ENCODE data around the gene ZSWIM8.
"Not testable (repeated sequence)": the region's sequence is repeated elsewhere in the genome, so short reads cannot be mapped to it uniquely, and the experiment has no call there.

The ZSWIM8 gene, protein sequence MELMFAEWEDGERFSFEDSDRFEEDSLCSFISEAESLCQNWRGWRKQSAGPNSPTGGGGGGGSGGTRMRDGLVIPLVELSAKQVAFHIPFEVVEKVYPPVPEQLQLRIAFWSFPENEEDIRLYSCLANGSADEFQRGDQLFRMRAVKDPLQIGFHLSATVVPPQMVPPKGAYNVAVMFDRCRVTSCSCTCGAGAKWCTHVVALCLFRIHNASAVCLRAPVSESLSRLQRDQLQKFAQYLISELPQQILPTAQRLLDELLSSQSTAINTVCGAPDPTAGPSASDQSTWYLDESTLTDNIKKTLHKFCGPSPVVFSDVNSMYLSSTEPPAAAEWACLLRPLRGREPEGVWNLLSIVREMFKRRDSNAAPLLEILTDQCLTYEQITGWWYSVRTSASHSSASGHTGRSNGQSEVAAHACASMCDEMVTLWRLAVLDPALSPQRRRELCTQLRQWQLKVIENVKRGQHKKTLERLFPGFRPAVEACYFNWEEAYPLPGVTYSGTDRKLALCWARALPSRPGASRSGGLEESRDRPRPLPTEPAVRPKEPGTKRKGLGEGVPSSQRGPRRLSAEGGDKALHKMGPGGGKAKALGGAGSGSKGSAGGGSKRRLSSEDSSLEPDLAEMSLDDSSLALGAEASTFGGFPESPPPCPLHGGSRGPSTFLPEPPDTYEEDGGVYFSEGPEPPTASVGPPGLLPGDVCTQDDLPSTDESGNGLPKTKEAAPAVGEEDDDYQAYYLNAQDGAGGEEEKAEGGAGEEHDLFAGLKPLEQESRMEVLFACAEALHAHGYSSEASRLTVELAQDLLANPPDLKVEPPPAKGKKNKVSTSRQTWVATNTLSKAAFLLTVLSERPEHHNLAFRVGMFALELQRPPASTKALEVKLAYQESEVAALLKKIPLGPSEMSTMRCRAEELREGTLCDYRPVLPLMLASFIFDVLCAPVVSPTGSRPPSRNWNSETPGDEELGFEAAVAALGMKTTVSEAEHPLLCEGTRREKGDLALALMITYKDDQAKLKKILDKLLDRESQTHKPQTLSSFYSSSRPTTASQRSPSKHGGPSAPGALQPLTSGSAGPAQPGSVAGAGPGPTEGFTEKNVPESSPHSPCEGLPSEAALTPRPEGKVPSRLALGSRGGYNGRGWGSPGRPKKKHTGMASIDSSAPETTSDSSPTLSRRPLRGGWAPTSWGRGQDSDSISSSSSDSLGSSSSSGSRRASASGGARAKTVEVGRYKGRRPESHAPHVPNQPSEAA (N-terminal part only)

DNA sequence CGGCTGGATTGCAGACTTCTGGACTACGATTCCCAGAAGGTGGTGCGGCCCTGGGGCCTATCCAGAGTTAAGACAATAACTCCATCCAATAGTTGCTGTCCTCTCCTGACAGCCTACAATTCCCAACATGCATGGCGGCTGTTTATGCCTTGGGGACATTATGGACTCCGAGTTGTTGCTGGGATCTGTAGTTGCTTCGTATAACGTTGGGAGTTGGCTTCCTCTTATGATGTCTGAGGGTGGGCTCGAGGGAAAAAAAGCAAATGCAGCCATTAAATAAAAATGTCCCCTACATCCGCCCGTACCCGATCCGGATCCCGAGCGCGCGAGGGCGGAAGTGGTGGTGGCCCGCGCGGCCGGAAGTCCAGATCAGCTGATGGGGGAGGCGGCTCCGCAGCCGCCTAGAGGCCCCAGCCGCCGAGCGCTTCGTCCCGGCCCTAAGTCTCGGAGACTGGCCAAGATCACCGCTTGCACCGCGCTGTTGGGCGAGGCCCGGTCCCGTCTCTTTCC is at the start of gene ZSWIM8:
Gene ZSWIM8 (plus strand): TSS at position 396 of the 510 bp plus-strand sequence. CDS start 273 bp downstream, outside the sequence.
- peak; percentile 69 to 80 (median 72) for DNase-seq (ENCODE audit: low read depth in 2 of 3, low spot score in 1 of 3)

DNA sequence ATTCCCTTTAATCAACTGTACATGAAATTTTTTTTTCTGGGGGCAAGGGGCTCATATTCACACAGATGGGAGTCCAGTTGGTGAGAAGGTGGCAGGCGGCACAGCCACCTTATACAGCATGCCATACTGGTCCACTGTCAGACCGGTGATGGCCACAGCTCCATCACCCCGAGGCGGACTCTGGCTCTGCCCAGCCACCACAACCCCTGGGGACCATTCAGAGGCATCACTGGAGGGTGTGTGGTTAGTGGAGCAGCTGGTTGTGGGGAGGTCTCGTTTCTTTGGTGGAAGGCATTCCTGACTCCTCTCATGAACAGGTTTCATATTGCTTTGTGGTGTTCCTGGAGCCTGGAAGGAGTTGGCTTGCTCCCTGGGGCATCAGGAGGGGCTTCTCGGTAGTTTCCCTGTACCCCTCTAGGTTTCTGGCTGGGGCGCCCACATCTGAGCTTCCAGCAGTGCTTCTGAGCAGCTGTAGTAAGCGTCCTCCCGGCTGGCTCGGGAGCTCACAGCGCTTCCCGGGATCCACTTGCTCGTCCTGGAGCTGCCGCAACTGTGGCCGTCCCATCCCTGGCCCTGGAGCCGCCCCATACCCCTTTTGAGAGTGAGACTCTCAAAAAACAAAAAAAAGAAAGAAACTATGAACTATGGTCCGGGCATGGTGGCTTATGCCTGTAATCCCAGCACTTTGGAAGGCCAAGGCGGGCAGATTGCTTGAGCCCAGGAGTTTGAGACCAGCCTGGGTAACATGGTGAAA is 44.7 kb upstream of the ZSWIM8 start:
- DNase-seq (ENCODE audit: low read depth in 2 of 3, low spot score in 1 of 3): not testable (repeated sequence)

DNA sequence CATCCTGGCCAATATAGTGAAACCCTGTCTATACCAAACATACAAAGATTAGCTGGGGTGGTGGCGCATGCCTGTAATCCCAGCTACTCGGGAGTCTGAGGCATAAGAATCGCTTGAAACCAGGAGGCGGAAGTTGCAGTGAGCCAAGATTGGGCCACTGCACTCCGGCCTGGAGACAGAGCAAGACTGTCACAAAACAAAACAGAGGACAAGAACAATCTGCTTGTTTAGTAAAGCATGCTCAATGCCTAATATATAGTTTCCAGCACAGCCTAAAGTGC is 43.0 kb upstream of the ZSWIM8 start:
- no peak for DNase-seq (ENCODE audit: low read depth in 2 of 3, low spot score in 1 of 3)

DNA sequence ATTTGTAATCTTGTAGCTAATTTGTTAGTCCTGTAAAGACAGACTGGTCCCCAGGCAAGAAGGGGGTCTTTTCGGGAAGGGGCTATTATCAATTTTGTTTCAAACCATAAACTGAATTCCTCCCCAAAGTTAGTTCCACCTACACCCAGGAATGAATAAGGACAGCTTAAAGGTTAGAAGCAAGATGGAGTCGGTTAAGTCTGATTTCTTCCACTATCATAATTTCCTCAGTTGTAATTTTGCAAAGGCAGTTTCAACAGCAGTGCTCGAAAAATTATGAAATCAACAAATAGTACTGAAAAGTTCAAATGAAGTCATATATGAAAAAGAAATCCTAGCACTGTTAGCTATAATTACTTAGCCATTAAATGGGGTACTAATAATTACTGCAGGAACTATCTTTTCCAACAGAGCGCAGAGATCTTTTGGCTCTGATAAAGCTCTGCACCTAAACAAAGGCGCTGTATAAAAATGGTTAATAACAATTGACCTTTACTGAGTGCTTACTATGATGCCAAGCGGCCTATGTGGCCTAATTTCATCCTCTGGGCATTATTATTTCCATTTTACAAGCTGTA is 42.0 kb upstream of the ZSWIM8 start:
- DNase-seq (ENCODE audit: low read depth in 2 of 3, low spot score in 1 of 3): no peak

DNA sequence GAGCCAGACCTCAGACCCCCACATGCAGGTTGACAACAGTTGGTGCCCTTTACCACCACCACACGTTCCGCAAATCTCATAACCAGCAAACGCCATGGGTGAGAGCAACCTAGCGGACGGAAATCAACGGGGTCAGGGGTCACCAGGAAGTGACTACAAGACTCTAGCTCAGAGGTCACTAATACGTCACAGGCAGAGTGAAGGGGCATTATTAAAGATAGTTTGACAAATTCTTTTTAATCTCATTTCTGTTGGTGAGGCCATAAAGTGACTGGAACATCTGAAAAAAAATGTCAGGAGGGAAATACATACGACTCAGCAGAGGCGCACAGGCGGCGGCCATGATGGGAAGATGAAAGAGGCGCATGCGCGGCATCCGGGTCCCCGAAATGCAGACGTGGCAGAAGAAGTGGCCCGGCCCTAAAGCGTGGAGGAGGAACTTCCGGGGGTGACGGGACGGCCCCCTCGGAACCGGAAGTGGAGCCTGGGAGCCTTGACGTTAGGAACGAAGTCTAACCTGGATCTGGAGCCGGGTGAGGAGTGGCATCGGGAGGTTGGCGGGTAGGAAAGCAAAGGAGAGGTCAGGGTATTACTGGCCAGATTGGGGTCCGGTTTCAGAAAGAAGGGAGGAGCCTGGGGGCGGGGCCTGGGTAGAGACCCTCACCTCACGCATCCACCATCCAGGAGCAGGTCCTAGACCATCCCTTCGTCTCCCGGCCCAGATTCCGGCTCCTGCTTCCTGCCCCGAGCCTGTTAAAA is 41.3 kb upstream of the ZSWIM8 start, which contains the start of gene SEC24C:
Gene SEC24C (plus strand): TSS at position 468 of the 759 bp plus-strand sequence. CDS start 2,461 bp downstream, outside the sequence.
- DNase-seq (ENCODE audit: low read depth in 2 of 3, low spot score in 1 of 3): peak; percentile 92 to 95 (median 92)

DNA sequence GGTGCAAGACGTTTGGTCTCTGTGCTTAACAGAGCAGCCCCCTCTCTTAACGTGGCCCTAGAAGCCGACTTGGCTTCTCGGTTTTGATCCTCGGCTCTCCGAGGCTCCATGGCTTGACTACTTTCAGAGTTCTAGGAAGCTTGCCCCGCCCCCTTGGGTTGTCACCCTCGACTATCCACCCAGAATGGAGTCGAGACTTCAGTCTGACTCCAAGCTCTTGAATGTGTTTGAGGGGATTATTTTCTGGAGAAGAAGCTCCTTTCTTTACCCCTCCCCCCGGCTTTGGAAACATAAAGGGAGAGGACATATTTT is 40.8 kb upstream of the ZSWIM8 start:
- peak; percentile 46 to 54 (median 48) for DNase-seq (ENCODE audit: low read depth in 2 of 3, low spot score in 1 of 3)

DNA sequence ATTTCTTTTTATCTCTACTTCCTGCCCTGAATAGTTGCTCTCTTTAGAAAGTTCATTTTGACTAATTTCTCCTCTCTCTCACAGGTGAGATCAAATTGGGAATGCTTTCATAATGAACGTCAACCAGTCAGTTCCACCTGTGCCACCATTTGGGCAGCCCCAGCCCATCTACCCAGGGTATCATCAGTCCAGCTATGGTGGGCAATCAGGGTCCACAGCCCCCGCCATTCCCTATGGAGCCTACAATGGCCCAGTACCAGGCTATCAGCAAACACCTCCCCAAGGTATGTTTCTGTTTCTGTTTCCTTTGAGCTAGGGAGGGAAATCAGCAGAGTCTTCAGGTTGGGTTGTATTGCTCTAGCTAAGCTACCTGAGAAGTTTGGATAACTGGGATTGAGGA is 38.7 kb upstream of the ZSWIM8 start:
- DNase-seq (ENCODE audit: low read depth in 2 of 3, low spot score in 1 of 3): no peak

DNA sequence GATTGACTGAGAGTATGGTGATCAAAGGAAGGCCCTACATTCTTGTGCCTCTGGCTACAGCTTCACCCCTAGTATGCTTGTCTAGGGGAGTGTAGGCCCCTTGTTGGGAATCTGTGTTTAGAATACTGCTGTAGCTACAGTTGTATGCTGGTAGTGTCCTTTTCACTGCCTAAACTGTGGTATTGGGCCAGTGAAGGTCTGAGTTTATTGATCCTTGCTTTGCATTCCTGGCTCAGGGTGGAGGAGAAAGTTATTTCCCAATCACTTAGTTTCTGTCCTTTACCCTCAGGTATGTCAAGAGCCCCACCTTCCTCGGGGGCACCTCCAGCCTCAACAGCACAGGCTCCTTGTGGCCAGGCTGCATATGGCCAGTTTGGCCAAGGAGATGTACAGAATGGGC is 34.6 kb upstream of the ZSWIM8 start:
- no peak for DNase-seq (ENCODE audit: low read depth in 2 of 3, low spot score in 1 of 3)

DNA sequence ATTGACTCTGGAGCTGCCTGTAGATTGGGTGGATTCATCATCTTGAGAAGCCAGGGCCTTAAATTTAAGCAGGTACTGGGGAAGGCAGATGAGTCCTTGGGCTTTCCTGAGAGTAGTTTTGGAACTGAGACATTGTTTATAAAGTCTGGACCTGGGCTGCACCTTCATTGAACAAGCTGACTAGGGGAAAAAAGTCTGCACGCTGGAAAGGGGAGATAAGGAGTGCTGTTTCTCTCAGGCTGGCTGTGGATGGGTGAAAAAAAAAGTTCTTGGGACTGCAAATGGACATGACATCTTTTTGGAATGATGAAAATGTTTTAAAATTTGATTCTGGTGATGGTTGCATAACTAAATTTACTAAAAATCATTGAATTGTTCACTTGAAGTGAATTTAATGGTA is 29.2 kb upstream of the ZSWIM8 start:
- no peak for DNase-seq (ENCODE audit: low read depth in 2 of 3, low spot score in 1 of 3)

DNA sequence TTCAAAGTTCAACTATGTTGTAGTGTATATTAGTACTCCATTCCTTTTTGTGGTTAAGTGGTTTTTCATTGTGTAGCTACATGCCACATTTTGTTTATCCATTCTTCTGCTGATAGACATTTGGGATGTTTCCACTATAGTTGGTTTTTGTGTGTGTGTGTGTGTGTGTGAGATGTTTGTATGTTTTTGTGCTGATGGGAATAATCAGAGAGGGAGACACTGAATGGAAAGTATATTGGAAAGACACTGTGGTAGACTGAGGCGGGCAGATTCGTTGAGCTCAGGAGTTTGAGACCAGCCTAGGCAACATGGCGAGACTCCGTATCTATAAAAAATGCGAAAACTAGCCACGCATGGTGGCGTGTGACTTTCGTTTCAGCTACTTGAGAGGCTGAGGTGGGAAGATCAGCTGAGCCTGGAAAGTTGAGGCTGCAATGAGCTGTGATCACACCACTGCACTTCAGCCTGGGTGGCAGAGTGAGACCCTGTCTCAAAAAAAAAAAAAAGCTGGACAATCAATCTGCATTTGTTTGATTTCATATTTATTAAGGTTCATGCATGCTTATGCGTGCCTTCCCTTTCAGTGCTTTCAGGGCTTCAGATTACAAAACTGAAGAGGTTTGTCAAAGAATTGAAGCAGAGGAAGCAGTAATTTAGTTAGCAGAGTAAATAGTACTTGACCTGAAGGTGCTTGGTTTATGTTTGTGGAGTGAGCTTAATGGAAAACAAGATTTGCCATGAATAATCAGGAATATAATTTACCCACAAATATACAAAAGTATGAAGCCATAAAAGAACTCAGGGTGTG is 26.5 kb upstream of the ZSWIM8 start:
- DNase-seq (ENCODE audit: low read depth in 2 of 3, low spot score in 1 of 3): no peak

DNA sequence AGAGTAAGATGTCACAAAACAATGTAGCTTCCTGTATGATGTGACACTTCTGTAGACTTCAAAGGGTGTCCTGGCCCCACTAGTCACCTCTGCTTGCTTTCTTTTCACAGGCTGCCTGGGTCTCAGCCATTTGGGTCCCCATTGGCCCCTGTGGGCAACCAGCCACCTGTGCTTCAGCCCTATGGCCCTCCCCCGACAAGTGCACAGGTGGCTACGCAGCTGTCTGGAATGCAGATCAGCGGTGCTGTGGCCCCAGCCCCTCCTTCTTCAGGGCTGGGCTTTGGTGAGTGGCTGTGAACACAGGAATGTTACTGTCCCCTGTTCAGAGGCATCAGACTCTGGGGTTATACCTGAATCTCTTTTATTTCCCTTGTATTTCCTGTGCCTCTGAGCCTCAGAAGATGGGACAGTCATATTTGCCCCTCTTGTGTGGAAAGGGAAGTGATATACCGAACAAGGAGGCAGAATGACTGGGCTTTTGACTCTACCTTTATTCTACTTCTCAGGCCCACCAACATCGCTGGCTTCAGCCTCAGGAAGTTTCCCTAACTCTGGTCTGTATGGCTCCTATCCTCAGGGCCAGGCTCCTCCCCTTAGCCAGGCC is 25.8 kb upstream of the ZSWIM8 start:
- DNase-seq (ENCODE audit: low read depth in 2 of 3, low spot score in 1 of 3): no peak

DNA sequence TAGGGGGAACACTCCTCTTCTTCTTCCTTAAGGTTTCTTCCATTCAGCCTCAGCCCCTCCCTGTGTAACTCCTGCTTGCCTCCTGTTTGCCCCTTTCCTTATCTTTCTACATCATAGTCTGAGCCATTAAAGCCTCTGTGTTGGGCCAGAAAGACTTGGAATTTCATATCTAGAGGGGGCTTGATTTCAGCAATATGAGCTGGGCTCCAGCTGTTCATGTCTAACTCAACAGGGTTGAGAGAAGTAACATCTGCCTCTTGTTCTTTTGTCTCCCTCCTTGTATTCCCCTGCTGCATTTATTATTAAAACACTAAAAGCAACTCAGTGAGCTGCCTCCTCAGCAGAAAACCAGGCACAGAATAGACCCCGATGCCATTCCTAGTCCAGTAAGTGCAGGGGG is 23.6 kb upstream of the ZSWIM8 start:
- no peak for DNase-seq (ENCODE audit: low read depth in 2 of 3, low spot score in 1 of 3)

DNA sequence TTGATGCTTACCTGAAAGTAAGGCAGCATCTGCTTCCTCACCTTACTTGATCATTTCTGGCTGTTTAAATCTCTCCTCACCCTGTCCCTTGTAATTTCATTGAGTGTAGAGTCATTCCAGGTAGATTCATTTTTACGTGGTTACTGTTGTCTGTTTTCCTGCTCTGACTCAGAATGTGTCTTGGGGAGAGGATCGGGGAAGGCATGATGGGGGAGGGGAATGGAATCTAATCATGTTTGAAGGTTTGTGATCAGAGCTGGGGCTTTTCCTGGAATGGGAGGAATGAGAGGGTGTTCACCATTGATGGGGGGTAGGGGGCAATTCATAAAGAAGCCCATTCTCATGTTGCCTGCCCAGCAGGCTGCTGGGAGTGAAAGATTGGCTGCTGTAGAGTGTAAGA is 22.5 kb upstream of the ZSWIM8 start:
- DNase-seq (ENCODE audit: low read depth in 2 of 3, low spot score in 1 of 3): no peak

DNA sequence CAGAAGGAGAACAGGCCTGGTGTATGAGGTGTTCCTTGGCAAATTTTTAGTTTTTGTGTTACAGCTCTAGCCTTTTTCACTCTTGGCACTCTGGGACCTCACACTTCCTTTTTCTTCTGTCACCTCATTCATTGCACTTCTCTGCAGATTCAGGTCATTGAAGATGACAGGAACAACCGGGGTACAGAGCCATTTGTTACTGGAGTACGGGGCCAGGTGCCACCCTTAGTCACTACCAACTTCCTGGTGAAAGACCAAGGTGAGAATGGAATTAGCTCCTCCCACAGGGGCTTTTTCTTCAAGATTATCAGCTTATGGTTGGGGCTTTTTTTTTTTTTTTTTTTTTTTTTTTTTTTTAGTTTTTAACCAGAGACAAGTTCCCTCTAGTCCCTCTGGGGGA is 22.1 kb upstream of the ZSWIM8 start:
- no peak for DNase-seq (ENCODE audit: low read depth in 2 of 3, low spot score in 1 of 3)

DNA sequence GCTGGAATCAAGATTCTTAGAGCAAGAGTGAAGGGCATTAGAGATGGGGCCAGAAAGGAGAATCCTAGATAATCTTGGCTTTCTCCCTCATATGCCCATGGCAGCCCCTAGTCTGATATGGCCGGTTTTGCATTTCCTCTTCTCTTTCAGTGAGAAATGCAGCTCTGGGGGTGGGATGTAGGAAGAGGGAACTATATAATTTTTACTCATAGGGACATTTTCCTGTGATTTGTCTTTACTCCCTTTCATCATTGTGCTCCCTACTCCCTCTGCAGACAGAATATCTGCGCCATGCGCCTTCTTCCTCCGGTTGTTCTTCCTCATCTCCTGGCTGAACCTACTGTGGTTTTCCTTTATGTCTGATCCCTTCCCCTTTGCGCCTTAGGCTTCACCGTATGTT is 20.3 kb upstream of the ZSWIM8 start:
- DNase-seq (ENCODE audit: low read depth in 2 of 3, low spot score in 1 of 3): no peak

DNA sequence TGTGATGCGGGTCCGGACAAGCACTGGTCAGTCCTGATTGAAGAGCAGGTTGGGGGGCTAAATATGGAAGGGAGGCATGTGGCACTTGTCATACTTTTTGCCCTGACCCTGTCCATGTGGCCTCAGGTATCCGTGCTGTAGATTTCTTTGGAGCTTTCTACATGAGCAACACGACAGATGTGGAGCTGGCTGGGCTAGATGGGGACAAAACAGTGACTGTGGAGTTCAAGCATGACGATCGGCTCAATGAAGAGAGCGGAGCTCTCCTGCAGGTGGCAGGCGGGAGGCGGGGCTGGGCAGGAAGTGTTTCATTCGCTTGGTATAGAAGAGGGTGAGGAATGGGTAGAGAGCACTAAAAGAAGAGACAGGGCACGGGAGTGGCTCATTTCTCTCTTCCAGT is 16.5 kb upstream of the ZSWIM8 start:
- peak in 1 of 3 donors; percentile 25 for DNase-seq (ENCODE audit: low read depth in 2 of 3, low spot score in 1 of 3)

DNA sequence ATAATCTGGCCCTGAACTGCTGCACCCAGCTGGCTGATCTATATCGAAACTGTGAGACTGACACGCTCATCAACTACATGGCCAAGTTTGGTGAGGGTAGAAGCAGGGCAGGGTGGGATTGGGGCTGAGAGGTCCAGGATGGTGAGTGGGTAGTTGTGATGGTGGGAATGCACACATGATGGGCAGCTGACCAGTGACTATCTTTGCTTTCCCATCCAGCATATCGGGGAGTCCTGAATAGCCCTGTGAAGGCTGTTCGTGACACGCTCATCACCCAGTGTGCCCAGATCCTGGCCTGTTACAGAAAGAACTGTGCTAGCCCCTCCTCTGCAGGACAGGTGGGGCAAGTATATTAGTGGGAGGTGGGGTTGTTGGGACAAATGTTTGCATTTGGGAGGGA is 16.0 kb upstream of the ZSWIM8 start:
- no peak for DNase-seq (ENCODE audit: low read depth in 2 of 3, low spot score in 1 of 3)

DNA sequence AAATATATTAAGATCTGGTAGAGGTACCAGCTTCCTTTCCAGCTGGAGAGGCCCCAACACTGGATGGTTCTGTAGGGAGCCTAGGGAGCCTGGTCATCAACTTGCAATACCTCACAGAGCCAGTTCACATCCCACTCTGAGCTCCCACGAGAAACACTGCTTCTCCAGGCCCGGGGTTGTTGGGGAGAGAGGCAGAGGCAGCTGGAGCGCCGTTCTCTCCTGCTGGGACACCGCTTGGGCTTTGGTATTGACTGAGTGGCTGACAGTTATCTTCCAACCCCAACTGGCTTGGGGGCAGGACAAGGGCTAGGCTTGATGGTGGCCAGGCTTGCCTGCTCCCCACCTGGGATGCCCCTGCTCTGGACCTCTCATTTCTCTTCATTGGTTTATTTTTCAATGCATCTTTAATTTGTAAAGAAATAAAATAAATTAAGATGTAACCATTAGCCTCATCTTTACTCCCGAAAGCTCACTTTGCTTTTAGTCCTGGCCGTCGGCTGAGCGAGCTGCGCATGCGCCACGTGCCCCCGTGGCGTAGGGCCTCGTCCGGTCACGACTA is 13.6 kb upstream of the ZSWIM8 start:
- DNase-seq (ENCODE audit: low read depth in 2 of 3, low spot score in 1 of 3): peak; percentile 17 to 77 (median 45)
